Measurements from ENCODE around the gene MSI1. TPM values are rescaled to one million over a fixed set of nuclear protein-coding genes. Genes with fewer than 3 reads are reported as not detected.

Gene MSI1
- total RNA-seq, 1 donor = not detected

DNA sequence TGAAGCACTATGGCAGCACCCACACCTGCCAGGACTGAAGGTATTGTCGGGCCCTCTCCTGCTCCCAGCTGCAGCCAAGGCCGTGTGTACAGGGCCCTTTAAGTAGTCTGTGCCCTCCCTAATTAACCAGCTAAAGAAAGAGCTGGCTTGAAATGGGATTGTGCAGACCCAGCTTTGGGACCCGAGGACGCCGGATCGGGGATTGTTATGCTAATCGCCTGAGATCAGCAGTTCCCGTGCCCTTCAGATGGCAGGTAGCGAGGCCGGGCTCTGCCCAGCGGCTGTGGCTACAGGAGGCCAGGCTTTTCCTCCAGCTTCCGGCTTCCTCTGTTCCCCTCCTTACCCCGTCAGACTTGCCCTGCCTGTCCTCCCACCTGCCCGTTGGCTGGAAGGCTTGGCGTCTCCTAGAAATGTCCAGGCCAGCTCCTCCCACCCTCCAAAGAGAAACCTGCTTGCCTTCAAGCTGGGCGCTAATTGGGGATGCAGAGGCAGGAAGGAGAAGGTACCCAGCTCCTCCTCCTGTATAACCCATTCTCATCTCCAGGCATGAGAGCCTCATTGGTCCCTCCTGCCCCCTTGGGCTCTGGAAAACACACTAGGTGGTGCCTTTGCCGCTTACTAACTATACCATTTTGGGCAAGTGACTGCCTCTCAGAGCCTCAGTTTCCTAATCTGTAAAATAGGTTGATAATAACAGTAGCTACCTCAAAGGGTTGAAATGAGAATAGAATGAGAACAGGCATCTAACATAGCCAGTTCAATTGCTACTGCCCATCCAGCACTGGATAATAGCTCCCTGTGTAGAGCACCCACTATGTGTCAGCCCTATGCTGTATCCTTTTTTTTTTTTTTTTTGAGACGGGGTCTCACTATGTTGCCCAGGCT is 25.8 kb upstream of the MSI1 start:
- no peak overlapping the region for H3K4me3 ChIP-seq (ENCODE audit: low read depth, low read length)
- no peak for TF ChIP-seq CTCF (IDR thresholded peaks at IDR 0.05; ENCODE audit: insufficient read depth, low read length)
- no peak for DNase-seq (ENCODE audit: low read depth)

DNA sequence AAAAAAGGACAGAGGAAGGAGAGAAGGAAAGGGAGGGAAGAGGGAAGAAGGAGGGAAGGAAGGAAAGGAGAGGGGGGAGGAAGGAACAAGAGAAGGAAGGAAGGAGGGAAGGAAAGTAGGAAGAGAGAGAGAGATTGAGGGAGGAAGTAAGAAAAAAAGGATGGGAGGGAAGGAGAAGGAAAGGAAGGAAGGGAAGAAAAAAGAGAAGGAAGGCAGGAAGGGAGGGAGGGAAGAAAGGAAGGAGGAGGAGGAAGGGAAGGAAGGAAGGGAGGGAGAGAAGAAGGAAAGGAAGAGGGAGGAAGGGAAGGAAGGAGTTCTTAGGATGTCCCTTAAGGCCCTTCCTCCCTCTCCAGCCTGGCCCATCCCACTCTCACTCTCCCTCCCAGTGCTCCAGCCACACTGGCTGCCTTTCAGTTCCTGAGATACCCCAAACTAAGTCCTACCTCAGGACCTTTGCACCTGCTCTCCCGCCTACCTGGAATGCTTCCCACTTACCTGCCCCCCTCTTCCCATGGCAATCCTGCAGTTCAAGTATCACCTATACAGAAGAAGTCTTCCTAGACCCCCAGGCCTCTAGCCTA is 21.7 kb upstream of the MSI1 start:
- no peak overlapping the region for H3K4me3 ChIP-seq (ENCODE audit: low read depth, low read length)
- no peak for TF ChIP-seq CTCF (IDR thresholded peaks at IDR 0.05; ENCODE audit: insufficient read depth, low read length)
- DNase-seq (ENCODE audit: low read depth) = no peak

GRCh38 chr12:120388691-120389481 is 19.9 kb upstream of the MSI1 start:
- no peak overlapping the region for H3K4me3 ChIP-seq (ENCODE audit: low read depth, low read length)
- no peak for TF ChIP-seq CTCF (IDR thresholded peaks at IDR 0.05; ENCODE audit: insufficient read depth, low read length)
- no peak for DNase-seq (ENCODE audit: low read depth)

DNA sequence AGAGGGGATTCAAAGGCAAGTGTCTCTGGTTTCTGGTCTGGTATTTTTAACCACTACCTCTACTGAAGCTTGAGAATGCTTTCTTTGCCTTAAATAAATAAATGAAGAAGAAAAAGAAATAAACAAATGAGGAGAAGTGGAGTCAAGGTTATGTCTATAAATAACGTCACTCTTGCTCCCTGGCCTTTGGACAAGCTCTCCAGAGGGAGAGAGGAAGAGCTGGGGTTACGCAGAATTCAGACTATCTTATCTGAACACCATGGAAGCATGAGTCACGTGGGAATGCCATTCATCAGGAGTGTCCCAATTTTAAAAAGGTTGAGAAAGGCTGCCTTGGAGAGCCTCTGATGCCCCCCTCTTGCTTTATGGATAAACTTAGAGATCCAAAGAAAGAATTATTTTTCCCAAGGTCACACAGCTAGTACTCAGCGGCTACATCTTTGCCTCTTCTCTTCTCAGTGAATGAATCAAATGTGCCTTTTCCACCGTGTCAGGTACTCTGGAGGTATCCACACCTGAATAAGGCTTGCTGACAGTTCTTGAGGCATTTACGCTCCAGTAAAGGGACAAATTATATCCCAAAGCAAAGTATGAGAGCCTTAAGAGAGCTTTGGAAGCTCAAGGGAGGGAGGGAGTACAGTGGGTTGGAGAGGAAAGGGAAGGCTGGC is 12.9 kb upstream of the MSI1 start:
- TF ChIP-seq CTCF (IDR thresholded peaks at IDR 0.05; ENCODE audit: insufficient read depth, low read length) = no peak
- peak; percentile 56 for DNase-seq (ENCODE audit: low read depth)

GRCh38 chr12:120378036-120378435 is 9.1 kb upstream of the MSI1 start:
- no peak for TF ChIP-seq CTCF (IDR thresholded peaks at IDR 0.05; ENCODE audit: insufficient read depth, low read length)
- H3K4me3 ChIP-seq (ENCODE audit: low read depth, low read length) = no peak overlapping the region
- no peak for DNase-seq (ENCODE audit: low read depth)

More for the DNA sequence above, 12.9 kb upstream of the MSI1 start:
- H3K4me3 ChIP-seq (ENCODE audit: low read depth, low read length) = no peak overlapping the region

GRCh38 chr12:120377611-120378010 is 8.6 kb upstream of the MSI1 start:
- no peak for TF ChIP-seq CTCF (IDR thresholded peaks at IDR 0.05; ENCODE audit: insufficient read depth, low read length)
- no peak for DNase-seq (ENCODE audit: low read depth)
- H3K4me3 ChIP-seq (ENCODE audit: low read depth, low read length) = no peak overlapping the region

Data from fibroblast of the aortic adventitia (primary cell).